H9 (cell line): ENCODE measurements around the gene AKR1B15. TPM values are rescaled to one million over a fixed set of nuclear protein-coding genes. Genes with fewer than 3 reads are reported as not detected.

Source experiments
- DNase-seq: peaks from one replicate; pipeline ENCODE4 v3.0.0-alpha.2; 2017
- H2AFZ ChIP-seq: one replicate; pipeline ENCODE4 v1.6.1; 2013; ENCODE audit warnings: mild to moderate bottlenecking, low read length, control low read depth, moderate library complexity
- H2AK5ac ChIP-seq: 2 replicates; pipeline ENCODE4 v1.6.1; 2013; ENCODE audit warnings: low read length, control low read depth, mixed read lengths; ENCODE audit not compliant: insufficient read length
- H2BK120ac ChIP-seq: one replicate; pipeline ENCODE4 v1.6.1; 2013; ENCODE audit warnings: low read depth, mild to moderate bottlenecking, low read length, control low read depth, inconsistent platforms; ENCODE audit not compliant: poor library complexity, severe bottlenecking
- H2BK12ac ChIP-seq: 2 replicates; pipeline ENCODE4 v1.6.1; 2013; ENCODE audit warnings: low read length, control low read depth, mixed read lengths, low read depth; ENCODE audit not compliant: insufficient read length
- H2BK15ac ChIP-seq: 2 replicates; pipeline ENCODE4 v1.6.1; 2013; ENCODE audit warnings: low read depth, low read length, control low read depth
- H2BK20ac ChIP-seq: one replicate; pipeline ENCODE4 v1.6.1; 2013; ENCODE audit warnings: low read depth, mild to moderate bottlenecking, low read length, control low read depth, inconsistent platforms; ENCODE audit not compliant: poor library complexity, severe bottlenecking
- H2BK5ac ChIP-seq: 2 replicates; pipeline ENCODE4 v1.6.1; 2013; ENCODE audit warnings: low read length, control low read depth, mixed read lengths; ENCODE audit not compliant: insufficient read length
- H3K14ac ChIP-seq: 2 replicates; pipeline ENCODE4 v1.6.1; 2013; ENCODE audit warnings: low read length, control low read depth; ENCODE audit not compliant: insufficient read depth
- H3K18ac ChIP-seq: 2 replicates; pipeline ENCODE4 v1.6.1; 2013; ENCODE audit warnings: low read depth, mild to moderate bottlenecking, mixed read lengths, low read length, control low read depth; ENCODE audit not compliant: insufficient read length
- H3K23ac ChIP-seq: 2 replicates; pipeline ENCODE4 v1.6.1; 2013; ENCODE audit warnings: low read length, control low read depth, mixed read lengths, low read depth; ENCODE audit not compliant: insufficient read length
- H3K23me2 ChIP-seq: 2 replicates; pipeline ENCODE4 v1.6.1; 2013; ENCODE audit warnings: low read depth, mild to moderate bottlenecking, mixed read lengths, low read length, control low read depth; ENCODE audit not compliant: insufficient read length, poor library complexity, severe bottlenecking
- H3K27ac ChIP-seq: 2 replicates; pipeline ENCODE4 v1.5.1; 2013; ENCODE audit warnings: low read length, control low read depth, mixed read lengths, low read depth; ENCODE audit not compliant: insufficient read length
- H3K27me3 ChIP-seq: 2 replicates; pipeline ENCODE4 v1.6.1; 2013; ENCODE audit warnings: low read length, control low read depth, inconsistent platforms; ENCODE audit not compliant: insufficient read depth
- H3K4ac ChIP-seq: 2 replicates; pipeline ENCODE4 v1.6.1; 2013; ENCODE audit warnings: low read depth, mild to moderate bottlenecking, control low read depth, inconsistent platforms, low read length, moderate library complexity
- H3K4me1 ChIP-seq: 2 replicates; pipeline ENCODE4 v1.6.1; 2013; ENCODE audit warnings: low read length, control low read depth, inconsistent platforms; ENCODE audit not compliant: insufficient read depth
- H3K4me2 ChIP-seq: 2 replicates; pipeline ENCODE4 v1.6.1; 2013; ENCODE audit warnings: low read length, control low read depth, mixed read lengths; ENCODE audit not compliant: insufficient read length, insufficient read depth
- H3K56ac ChIP-seq: 2 replicates; pipeline ENCODE4 v1.6.1; 2013; ENCODE audit warnings: low read depth, mild to moderate bottlenecking, mixed read lengths, low read length, control low read depth; ENCODE audit not compliant: insufficient read length
- H3K79me1 ChIP-seq: 2 replicates; pipeline ENCODE4 v1.6.1; 2013; ENCODE audit warnings: low read depth, mild to moderate bottlenecking, moderate library complexity, low read length, control low read depth, inconsistent platforms; ENCODE audit not compliant: insufficient read depth, poor library complexity, severe bottlenecking
- H3K79me2 ChIP-seq: 2 replicates; pipeline ENCODE4 v1.6.1; 2013; ENCODE audit warnings: low read length, control low read depth, inconsistent platforms; ENCODE audit not compliant: insufficient read depth
- H3K9ac ChIP-seq: 2 replicates; pipeline ENCODE4 v1.6.1; 2013; ENCODE audit warnings: low read length, control low read depth, mixed read lengths; ENCODE audit not compliant: insufficient read length; ENCODE audit errors: extremely low read depth
- H3K9me3 ChIP-seq: one replicate; pipeline ENCODE4 v1.6.1; 2013; ENCODE audit warnings: low read depth, low read length, inconsistent platforms; ENCODE audit not compliant: control insufficient read depth
- H3T11ph ChIP-seq: one replicate; pipeline ENCODE4 v1.6.1; 2013; ENCODE audit warnings: mild to moderate bottlenecking, low read length, control low read depth, inconsistent platforms
- H4K20me1 ChIP-seq: one replicate; pipeline ENCODE4 v1.6.1; 2013; ENCODE audit not compliant: control insufficient read depth, insufficient read length, insufficient read depth
- H4K5ac ChIP-seq: 2 replicates; pipeline ENCODE4 v1.6.1; 2013; ENCODE audit warnings: low read depth, mild to moderate bottlenecking, mixed read lengths, low read length, control low read depth; ENCODE audit not compliant: insufficient read length
- H4K8ac ChIP-seq: replicated peaks from 2 replicates; pipeline ENCODE4 v1.6.1; 2013; ENCODE audit warnings: low read length, control low read depth, mixed read lengths, low read depth; ENCODE audit not compliant: insufficient read length
- H4K91ac ChIP-seq: 2 replicates; pipeline ENCODE4 v1.6.1; 2013; ENCODE audit warnings: low read depth, mild to moderate bottlenecking, moderate library complexity, mixed read lengths, low read length, control low read depth; ENCODE audit not compliant: insufficient read length
- H3K27ac Mint-ChIP-seq, 3 experiments: 2 replicates in 2 of 3; 3 replicates in 1 of 3; pipeline ENCODE4 v1.8.0; 2020 to 2021; ENCODE audit warnings: mixed read lengths in 3 of 3, mild to moderate bottlenecking in 1 of 3, moderate library complexity in 1 of 3
- H3K27me3 Mint-ChIP-seq: 2 replicates; pipeline ENCODE4 v1.8.0; 2021; ENCODE audit warnings: low read depth, mild to moderate bottlenecking, moderate library complexity, mixed read lengths
- H3K36me3 Mint-ChIP-seq, 3 experiments: 2 replicates in 2 of 3; 3 replicates in 1 of 3; pipeline ENCODE4 v1.8.0; 2020 to 2021; ENCODE audit warnings: low read depth in 3 of 3, mixed read lengths in 3 of 3; ENCODE audit not compliant: insufficient read depth in 1 of 3
- H3K4me1 Mint-ChIP-seq, 2 experiments: 2 replicates each; pipeline ENCODE4 v1.8.0; 2020; ENCODE audit warnings: mixed read lengths in 2 of 2
- H3K4me3 Mint-ChIP-seq, 2 experiments: 2 replicates in 1 of 2; 3 replicates in 1 of 2; pipeline ENCODE4 v1.8.0; 2020 to 2021; ENCODE audit warnings: mild to moderate bottlenecking in 2 of 2, mixed read lengths in 2 of 2, moderate library complexity in 1 of 2
- H3K9me3 Mint-ChIP-seq, 2 experiments: 2 replicates in 1 of 2; 3 replicates in 1 of 2; pipeline ENCODE4 v1.8.0; 2020; ENCODE audit warnings: mild to moderate bottlenecking in 2 of 2, mixed read lengths in 2 of 2, moderate library complexity in 1 of 2
- CTCF ChIP-seq: fragments of 200-600 bp; sonication (generic); conservative IDR thresholded peaks from 3 replicates; pipeline ENCODE4 v1.8.0; 2021; ENCODE audit warnings: antibody characterized with exemption, mild to moderate bottlenecking
- WGBS: extraction: QIAGEN DNeasy Blood & Tissue Kit; methylation state at CpG from one replicate; pipeline ENCODE4 v1.1.7; 2013; ENCODE audit warnings: missing lambda C conversion rate, low lambda C conversion rate, mixed read lengths; ENCODE audit not compliant: insufficient read length; ENCODE audit errors: extremely low coverage; 5-methylcytosine and 5-hydroxymethylcytosine counted together
- total RNA-seq: library from RNA; stranded (reverse); gene quantifications from 2 replicates; pipeline ENCODE4 v1.2.1, GENCODE V29; 2021

Gene AKR1B15
- total RNA-seq, 1 experiment from 2014 or later = not detected

- peak overlapping the region; percentile 69 to 93 (median 91) for H3K27ac Mint-ChIP-seq
- DNase-seq = peak; percentile 87
- no peak overlapping the region for H2AFZ ChIP-seq
- peak overlapping the region; percentile 70 to 82 for H3K4me3 Mint-ChIP-seq
- no peaks in the 10 kb centered on the region for H3K36me3 Mint-ChIP-seq
- no peak overlapping the region for H3T11ph ChIP-seq
- H4K20me1 ChIP-seq = no peaks in the 10 kb centered on the region
- H3K27me3 ChIP-seq = no peaks in the 10 kb centered on the region
- H3K23ac ChIP-seq = no peak overlapping the region
- no peak overlapping the region; the same call in 1 of the 2 replicates for H3K14ac ChIP-seq
- no peaks in the 10 kb centered on the region for H3K79me2 ChIP-seq
- H3K23me2 ChIP-seq = peaks cover 4% of the 10 kb centered on the region
- no peak overlapping the region for H3K9ac ChIP-seq
- peak; percentile 81 for TF ChIP-seq CTCF
- H2BK120ac ChIP-seq = no peak overlapping the region
- H4K5ac ChIP-seq = no peak overlapping the region
- no peak overlapping the region for H2BK15ac ChIP-seq
- H2BK5ac ChIP-seq = no peak overlapping the region
- H3K27me3 Mint-ChIP-seq = peaks cover 10% of the 10 kb centered on the region
- no peak overlapping the region for H2AK5ac ChIP-seq
- H4K91ac ChIP-seq = no peak overlapping the region
- H3K4me1 Mint-ChIP-seq = peaks cover 38 to 45% of the 10 kb centered on the region in 2 experiments
- no peak overlapping the region for H3K56ac ChIP-seq
- H3K9me3 Mint-ChIP-seq = no peaks in the 10 kb centered on the region
- no peak overlapping the region for H2BK12ac ChIP-seq
- no peak overlapping the region for H2BK20ac ChIP-seq
- peak overlapping the region; percentile 62 for H3K18ac ChIP-seq
- peaks cover 5% of the 10 kb centered on the region; the same call in 1 of the 2 replicates for H3K4me1 ChIP-seq
- H3K4ac ChIP-seq = no peak overlapping the region
- H3K4me2 ChIP-seq = peak overlapping the region; percentile 76
- whole genome bisulfite sequencing = no CpG with 5 or more reads among the region's 16 CpGs
- no peak overlapping the region for H4K8ac ChIP-seq
- no peaks in the 10 kb centered on the region for H3K79me1 ChIP-seq
- H3K9me3 ChIP-seq = no peaks in the 10 kb centered on the region
- peak overlapping the region; percentile 47 for H3K27ac ChIP-seq
These were observed 1.4 kb upstream of the AKR1B15 start for GRCh38 chr7:134547397-134548054.
